HUDEP-2 (cell line): ENCODE data around the gene AP2M1.
A peak's percentile ranks its signal among the peaks of the same experiment; 100 is the strongest.
"Not testable (repeated sequence)": the region's sequence is repeated elsewhere in the genome, so short reads cannot be mapped to it uniquely, and the experiment has no call there.

Source experiments
- DNase-seq, 76 experiments: peaks; one replicate each; lab custom pipeline; 2025; ENCODE audit not compliant: unreplicated experiment in 76 of 76; lab: John Stamatoyannopoulos, UW

The AP2M1 gene

GRCh38 chr3:184155644-184156521, 18.8 kb upstream of the AP2M1 start:
- peak in 13 of 76 experiments; percentile 4 to 51 (median 30) for DNase-seq

DNA sequence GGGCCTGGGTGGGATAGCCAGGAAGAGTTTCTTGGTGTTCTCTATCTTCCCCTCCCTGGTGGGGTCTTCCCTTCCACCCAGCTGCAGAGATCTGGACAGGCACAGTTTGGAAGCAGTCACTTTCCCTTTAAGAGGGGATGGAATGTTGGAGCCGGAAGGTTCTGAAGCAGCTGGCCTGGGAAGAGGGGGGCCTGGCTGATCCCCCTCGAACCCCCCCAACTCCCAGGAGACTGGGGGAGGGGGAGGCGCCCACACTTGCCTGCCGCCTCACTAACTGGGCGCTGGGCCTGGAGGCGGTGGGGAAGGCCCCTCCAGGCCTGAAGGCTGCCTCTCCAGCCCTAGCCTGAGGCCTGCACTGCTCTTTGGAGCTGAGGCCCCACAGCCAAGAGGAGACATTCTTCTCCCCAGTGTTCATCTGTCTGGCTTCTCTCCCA, 18.1 kb upstream of the AP2M1 start:
- no peak for DNase-seq

- DNase-seq = peak in 2 of 76 experiments; percentile 9 to 20
Measured at GRCh38 chr3:184157206-184157605, 17.4 kb upstream of the AP2M1 start.

DNA sequence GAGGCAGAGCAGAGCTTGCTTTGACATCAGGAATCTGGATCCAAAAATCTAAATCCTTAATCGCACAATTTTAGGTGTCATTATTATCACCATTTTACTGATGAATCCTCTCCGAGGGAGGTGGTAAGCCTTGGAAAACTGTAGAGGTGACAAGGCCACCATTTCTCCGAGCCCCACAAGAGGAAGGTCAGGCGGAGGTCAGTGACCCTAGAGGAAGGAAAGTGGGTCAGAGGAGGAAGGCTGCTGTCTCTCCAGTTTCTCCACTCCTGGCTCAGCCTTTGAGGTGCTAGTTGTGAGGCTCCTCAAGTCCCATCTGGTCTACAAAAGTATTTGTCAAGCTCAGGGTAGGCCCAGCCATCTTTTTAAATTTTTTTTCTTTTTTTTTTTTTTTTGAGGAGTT, 16.3 kb upstream of the AP2M1 start:
- no peak for DNase-seq

- no peak for DNase-seq
Measured at GRCh38 chr3:184160456-184160855, 14.2 kb upstream of the AP2M1 start.

- not testable (repeated sequence) for DNase-seq
Measured at GRCh38 chr3:184162571-184163070, 12.0 kb upstream of the AP2M1 start.

DNA sequence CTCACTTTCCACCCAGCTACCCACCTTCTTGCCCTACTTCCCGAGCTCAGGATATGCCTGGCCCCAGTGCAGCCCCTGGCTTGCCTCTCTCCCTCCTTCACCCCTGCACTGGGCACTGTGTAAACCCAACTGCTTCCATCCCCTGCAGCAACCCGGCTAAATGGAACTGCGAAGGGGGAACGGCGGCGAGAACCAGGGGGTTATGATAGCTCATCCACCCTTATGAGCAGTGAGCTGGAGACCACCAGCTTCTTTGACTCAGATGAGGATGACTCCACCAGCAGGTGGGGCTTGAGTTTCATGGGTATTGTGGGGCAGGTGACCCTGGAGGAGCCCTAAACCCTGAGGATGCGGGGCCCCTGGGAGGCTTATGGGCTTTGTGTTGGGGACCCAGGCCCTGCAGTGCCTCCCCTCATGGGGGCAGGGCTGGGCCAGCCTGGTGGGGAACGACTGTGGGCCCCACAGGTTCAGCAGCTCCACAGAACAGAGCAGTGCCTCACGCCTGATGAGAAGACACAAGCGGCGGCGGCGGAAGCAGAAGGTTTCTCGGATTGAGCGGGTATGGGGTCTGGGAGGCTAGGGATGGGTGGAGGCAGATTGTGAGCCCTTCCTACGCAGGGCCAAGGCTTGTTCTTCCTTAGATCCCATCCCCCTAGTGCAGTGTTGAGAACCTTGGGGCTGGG, 9.9 kb upstream of the AP2M1 start:
- no peak for DNase-seq

GRCh38 chr3:184165543-184165942, 9.1 kb upstream of the AP2M1 start:
- DNase-seq = no peak

DNA sequence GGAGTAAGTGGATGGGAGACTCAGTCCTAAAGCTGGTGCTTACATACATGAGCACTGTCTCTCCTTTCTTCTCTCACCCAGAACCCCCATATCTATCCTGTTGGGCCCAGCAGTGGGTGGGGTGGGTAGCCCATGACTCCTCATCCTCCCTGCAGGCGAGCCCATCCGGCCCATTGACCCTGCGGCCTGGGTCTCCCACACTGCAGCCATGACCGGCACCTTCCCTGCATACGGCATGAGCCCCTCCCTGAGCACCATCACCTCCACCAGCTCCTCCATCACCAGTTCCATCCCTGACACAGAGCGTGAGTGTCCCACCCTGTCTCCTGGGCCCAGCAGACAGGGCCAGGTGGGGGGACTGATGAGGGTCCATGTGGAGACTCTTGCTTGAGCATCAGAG, 8.0 kb upstream of the AP2M1 start:
- no peak for DNase-seq

GRCh38 chr3:184167786-184168185, 6.9 kb upstream of the AP2M1 start:
- DNase-seq = no peak

- no peak for DNase-seq
Measured at GRCh38 chr3:184168363-184169120, 6.1 kb upstream of the AP2M1 start.

- no peak for DNase-seq
Measured at GRCh38 chr3:184169896-184170875, 4.5 kb upstream of the AP2M1 start.

GRCh38 chr3:184171562-184171961, 3.1 kb upstream of the AP2M1 start:
- no peak for DNase-seq

DNA sequence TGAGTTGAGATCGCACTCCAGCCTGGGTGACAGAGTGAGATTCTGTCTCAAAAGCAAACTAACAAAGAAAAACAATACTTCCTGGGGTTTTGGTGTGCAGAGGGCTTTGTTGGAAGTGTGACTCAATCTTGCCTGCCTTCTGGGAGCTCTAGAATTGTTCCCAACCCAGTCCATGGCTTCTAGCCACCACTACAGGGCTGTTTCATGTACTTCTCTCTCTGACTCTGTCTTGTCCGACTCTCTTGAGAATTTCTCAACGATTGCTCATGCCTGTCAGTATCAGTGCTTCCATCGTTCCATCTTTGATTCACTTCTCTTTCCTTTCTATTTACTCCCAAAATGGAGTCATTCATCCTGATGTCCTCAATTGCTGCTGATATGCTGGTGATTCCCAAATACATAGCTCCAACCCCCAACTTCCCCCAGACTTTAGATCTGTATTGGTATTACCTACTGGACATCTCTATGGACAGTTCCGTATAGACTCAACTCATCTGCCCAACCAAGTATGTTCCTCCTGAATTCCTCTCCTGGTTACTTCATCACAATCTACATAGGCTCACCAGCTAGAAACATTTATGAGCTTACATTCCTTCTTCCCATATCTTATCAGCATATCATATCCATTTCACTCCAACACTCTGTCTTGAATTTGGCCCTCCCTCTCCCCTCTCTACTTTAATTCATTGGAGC, 1.8 kb upstream of the AP2M1 start:
- DNase-seq = no peak

- no peak for DNase-seq
Measured at GRCh38 chr3:184173374-184173722, 1.3 kb upstream of the AP2M1 start.

DNA sequence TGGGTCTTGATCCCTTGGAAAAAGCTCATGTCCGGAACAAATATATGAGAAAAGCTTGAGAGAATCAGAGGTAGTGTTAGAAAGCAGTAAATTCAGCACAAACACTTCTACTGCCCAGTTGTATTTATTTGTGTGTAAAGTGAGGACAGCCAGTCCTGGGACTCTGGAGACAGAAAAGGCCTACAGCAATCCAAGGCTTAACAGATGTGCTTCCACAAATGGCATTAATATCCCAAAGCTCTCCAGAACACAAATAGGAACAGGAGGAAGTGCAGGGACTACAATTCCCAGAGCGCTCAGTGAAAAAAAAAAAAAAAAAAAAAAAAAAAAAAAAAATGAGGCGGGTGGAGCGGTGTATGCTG, 390 bp upstream of the AP2M1 start:
- no peak for DNase-seq

GRCh38 chr3:184175506-184175905, 851 bp downstream of the AP2M1 start:
- DNase-seq = no peak

GRCh38 chr3:184175981-184176376, 1.3 kb downstream of the AP2M1 start:
- DNase-seq = no peak
